ENCODE data around the gene CST11. TPM values are rescaled to one million over a fixed set of nuclear protein-coding genes. Genes with fewer than 3 reads are reported as not detected.

Gene CST11
- total RNA-seq, 1 donor, result not detected

DNA sequence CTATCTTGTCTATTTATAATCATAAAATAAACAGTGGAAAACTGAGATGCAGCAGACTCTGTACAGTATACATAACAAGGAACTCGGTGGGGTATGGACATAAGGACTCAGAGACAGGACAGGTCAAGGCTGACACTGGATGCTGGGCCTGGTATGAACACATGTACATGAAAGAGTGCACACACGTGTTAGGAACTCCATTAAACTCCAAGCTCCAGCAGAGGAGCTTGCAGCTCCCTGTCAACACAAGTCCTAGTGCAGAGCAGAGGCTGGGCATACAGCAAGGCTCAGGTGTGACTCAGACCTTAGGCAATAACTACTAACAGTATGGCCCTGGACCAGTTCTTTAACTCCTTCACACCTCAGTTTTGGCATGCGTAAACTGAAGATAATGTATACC, 48.5 kb downstream of the CST11 start:
- no peak for DNase-seq (ENCODE audit: insufficient read length, low spot score, missing footprints)
- H2AFZ ChIP-seq (ENCODE audit: low read length), result no peak overlapping the region
- peaks cover 21% of the 10 kb centered on the region for H4K20me1 ChIP-seq (ENCODE audit: insufficient read depth, low read length)
- no peaks in the 10 kb centered on the region for H3K27me3 ChIP-seq (ENCODE audit: insufficient read depth, low read length)
- H3K9me3 ChIP-seq (ENCODE audit: low read depth, low read length), result no peaks in the 10 kb centered on the region
- TF ChIP-seq, protein P1, sequence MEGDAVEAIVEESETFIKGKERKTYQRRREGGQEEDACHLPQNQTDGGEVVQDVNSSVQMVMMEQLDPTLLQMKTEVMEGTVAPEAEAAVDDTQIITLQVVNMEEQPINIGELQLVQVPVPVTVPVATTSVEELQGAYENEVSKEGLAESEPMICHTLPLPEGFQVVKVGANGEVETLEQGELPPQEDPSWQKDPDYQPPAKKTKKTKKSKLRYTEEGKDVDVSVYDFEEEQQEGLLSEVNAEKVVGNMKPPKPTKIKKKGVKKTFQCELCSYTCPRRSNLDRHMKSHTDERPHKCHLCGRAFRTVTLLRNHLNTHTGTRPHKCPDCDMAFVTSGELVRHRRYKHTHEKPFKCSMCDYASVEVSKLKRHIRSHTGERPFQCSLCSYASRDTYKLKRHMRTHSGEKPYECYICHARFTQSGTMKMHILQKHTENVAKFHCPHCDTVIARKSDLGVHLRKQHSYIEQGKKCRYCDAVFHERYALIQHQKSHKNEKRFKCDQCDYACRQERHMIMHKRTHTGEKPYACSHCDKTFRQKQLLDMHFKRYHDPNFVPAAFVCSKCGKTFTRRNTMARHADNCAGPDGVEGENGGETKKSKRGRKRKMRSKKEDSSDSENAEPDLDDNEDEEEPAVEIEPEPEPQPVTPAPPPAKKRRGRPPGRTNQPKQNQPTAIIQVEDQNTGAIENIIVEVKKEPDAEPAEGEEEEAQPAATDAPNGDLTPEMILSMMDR (IDR thresholded peaks at IDR 0.05; ENCODE audit: extremely low read depth, low read depth, low read length), result no peak
- H3K27ac ChIP-seq (ENCODE audit: low read depth, low read length), result no peak overlapping the region
- no peaks in the 10 kb centered on the region for H3K36me3 ChIP-seq (ENCODE audit: insufficient read depth, low read length)
- no peak overlapping the region for H3K4me3 ChIP-seq (ENCODE audit: insufficient read depth, low read length)
- H3K79me2 ChIP-seq (ENCODE audit: insufficient read depth, low read length), result peaks cover 81% of the 10 kb centered on the region
- peaks cover 17% of the 10 kb centered on the region for H3K4me1 ChIP-seq (ENCODE audit: insufficient read depth, low read length)
- H3K4me2 ChIP-seq (ENCODE audit: insufficient read depth, low read length), result no peak overlapping the region

DNA sequence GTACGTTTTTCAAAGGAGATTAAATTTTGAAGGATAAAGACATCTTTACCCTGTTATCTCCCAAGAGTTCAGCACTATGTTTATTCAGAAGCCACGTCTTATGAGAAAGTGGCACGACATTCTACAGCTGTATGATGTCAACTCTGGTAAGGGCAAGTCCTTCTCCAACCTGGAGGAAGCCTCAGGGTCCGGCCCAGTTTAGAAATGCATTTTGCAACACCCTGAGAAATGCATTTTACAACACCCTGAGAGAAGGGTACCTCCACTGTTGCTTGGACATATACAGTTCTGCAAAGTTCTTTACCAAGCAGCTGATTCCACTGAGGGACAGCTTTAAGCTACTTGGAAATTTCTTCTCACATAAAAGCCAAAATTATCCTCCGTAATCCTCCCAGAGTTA, 48.9 kb downstream of the CST11 start:
- Histone ChIP-seq H3K4me2 (ENCODE audit: insufficient read depth, low read length) (no peak overlapping the region), H2AFZ (ENCODE audit: low read length) (no peak overlapping the region), H3K27me3 (ENCODE audit: insufficient read depth, low read length) (no peaks in the 10 kb centered on the region), H3K36me3 (ENCODE audit: insufficient read depth, low read length) (no peaks in the 10 kb centered on the region), H3K27ac (ENCODE audit: low read depth, low read length) (no peak overlapping the region), H4K20me1 (ENCODE audit: insufficient read depth, low read length) (peaks cover 24% of the 10 kb centered on the region), H3K9me3 (ENCODE audit: low read depth, low read length) (no peaks in the 10 kb centered on the region), H3K4me1 (ENCODE audit: insufficient read depth, low read length) (peaks cover 19% of the 10 kb centered on the region), H3K4me3 (ENCODE audit: insufficient read depth, low read length) (no peak overlapping the region), H3K79me2 (ENCODE audit: insufficient read depth, low read length) (peaks cover 81% of the 10 kb centered on the region)
- DNase-seq (ENCODE audit: insufficient read length, low spot score, missing footprints), result no peak
- TF ChIP-seq, protein P1 (IDR thresholded peaks at IDR 0.05; ENCODE audit: extremely low read depth, low read depth, low read length), result no peak

DNA sequence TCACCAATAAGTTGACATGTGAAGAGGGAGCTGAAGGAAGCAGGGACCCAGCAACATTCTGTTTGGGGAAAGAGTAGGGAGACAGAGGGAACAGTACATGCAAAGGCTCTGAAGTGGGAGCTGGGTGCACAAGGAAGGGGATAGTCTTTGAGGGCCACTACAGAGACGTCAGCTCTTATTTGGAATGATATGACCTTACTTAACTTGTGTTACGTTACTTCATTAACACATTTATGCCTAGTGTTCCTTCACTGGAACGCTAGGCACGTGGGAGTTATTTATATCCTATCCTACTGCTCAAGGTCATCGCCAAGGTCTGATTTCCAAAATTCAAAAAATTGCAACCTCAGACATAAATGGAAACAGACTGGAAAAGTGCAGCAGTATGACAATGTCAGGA, 51.6 kb downstream of the CST11 start:
- Histone ChIP-seq H3K9me3 (ENCODE audit: low read depth, low read length) (no peaks in the 10 kb centered on the region), H3K36me3 (ENCODE audit: insufficient read depth, low read length) (no peaks in the 10 kb centered on the region), H3K4me3 (ENCODE audit: insufficient read depth, low read length) (no peak overlapping the region), H3K27me3 (ENCODE audit: insufficient read depth, low read length) (no peaks in the 10 kb centered on the region), H3K27ac (ENCODE audit: low read depth, low read length) (no peak overlapping the region), H4K20me1 (ENCODE audit: insufficient read depth, low read length) (peaks cover 30% of the 10 kb centered on the region), H3K79me2 (ENCODE audit: insufficient read depth, low read length) (peaks cover 66% of the 10 kb centered on the region), H2AFZ (ENCODE audit: low read length) (no peak overlapping the region), H3K4me2 (ENCODE audit: insufficient read depth, low read length) (no peak overlapping the region), H3K4me1 (ENCODE audit: insufficient read depth, low read length) (peaks cover 35% of the 10 kb centered on the region)
- DNase-seq (ENCODE audit: insufficient read length, low spot score, missing footprints), result no peak
- TF ChIP-seq, protein P1 (IDR thresholded peaks at IDR 0.05; ENCODE audit: extremely low read depth, low read depth, low read length), result no peak

Small RNA genes lying within 50 kb of the gene (small RNA-seq; reads per million reads assigned to genes)
- gene RF00019, result not detected

Other genes starting within 250 kb of the CST11 start
- 12.7 and 18.5 TPM in 2 replicates for gene NXT1, start 102.1 kb downstream of the CST11 start, total RNA-seq
- gene GZF1, start 90.7 kb downstream of the CST11 start, total RNA-seq, result 13.0 and 14.5 TPM in 2 replicates
- 9.4 and 14.1 TPM in 2 replicates for gene NAPB, start 31.4 kb downstream of the CST11 start, total RNA-seq
- gene CSTL1, start 13.2 kb downstream of the CST11 start, total RNA-seq, result 0.59 TPM in 1 of 2 replicates, not detected in the other
- not detected in 2 replicates for gene CST8, start 38.2 kb upstream of the CST11 start, total RNA-seq
- not detected in 2 replicates for gene CST9L, start 115.6 kb upstream of the CST11 start, total RNA-seq
- not detected in 2 replicates for gene CST9, start 153.0 kb upstream of the CST11 start, total RNA-seq
- gene CST3, start 185.1 kb upstream of the CST11 start, total RNA-seq, result 169 and 229 TPM in 2 replicates
- gene CST4, start 236.2 kb upstream of the CST11 start, total RNA-seq, result not detected in 2 replicates